PFSK-1 (cell line): Measurements from ENCODE around the gene PLXDC2.

Experiments used
- FOXP2 ChIP-seq: optimal IDR thresholded peaks from 2 replicates; pipeline ENCODE3; 2011; ENCODE audit warnings: borderline replicate concordance, control low read depth, inconsistent platforms; ENCODE audit not compliant: insufficient read depth; ENCODE audit errors: extremely low read length, extremely low read depth
- POLR2AphosphoS5 ChIP-seq: IDR thresholded peaks from 2 replicates; pipeline ENCODE4 v1.6.1; 2012; ENCODE audit warnings: low read depth, mild to moderate bottlenecking, control low read depth, low read length, moderate library complexity
- SIN3A ChIP-seq: IDR thresholded peaks from 2 replicates; pipeline ENCODE4 v1.6.1; 2012; ENCODE audit warnings: mild to moderate bottlenecking, low read length, moderate library complexity, borderline replicate concordance; ENCODE audit not compliant: insufficient read depth
- TF ChIP-seq, protein P1 (sequence below), 2 experiments: IDR thresholded peaks; 2 replicates each; pipeline versions ENCODE4 v1.6.1 to v1.8.0; 2011 to 2012; ENCODE audit warnings: low read depth in 2 of 2, low read length in 2 of 2, control low read depth in 1 of 2, inconsistent platforms in 1 of 2, mild to moderate bottlenecking in 1 of 2, moderate library complexity in 1 of 2; ENCODE audit not compliant: insufficient read depth in 1 of 2

DNA sequence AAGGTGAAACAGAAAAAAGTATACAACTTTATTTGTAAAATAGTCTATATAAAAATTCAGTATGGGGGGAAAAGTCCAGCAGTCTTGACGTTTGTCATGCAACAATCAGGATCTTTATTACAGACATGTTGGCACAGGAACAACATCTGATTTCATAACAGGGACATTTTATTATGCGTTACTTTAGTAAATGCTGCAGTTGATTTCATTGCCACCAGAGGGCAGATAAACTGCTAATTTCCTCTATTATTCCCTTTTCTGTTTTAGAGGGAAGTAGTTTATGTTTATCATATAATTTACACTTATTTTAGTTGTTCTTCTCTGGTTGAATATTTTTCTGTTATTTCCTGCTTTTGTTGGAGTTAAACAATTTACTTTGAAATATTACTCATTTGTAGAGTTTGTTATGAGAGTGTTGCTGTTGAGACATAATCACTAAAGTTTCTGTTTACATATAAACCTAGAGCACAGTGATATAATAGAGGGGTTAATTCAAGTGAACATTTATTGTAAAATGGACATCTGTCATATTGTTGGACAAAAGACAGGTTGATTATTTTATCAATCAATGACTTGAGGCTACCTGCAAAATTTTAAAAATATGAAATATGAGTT is 3.3 kb downstream of the PLXDC2 start:
- TF ChIP-seq FOXP2: no peak
- TF ChIP-seq, protein P1, sequence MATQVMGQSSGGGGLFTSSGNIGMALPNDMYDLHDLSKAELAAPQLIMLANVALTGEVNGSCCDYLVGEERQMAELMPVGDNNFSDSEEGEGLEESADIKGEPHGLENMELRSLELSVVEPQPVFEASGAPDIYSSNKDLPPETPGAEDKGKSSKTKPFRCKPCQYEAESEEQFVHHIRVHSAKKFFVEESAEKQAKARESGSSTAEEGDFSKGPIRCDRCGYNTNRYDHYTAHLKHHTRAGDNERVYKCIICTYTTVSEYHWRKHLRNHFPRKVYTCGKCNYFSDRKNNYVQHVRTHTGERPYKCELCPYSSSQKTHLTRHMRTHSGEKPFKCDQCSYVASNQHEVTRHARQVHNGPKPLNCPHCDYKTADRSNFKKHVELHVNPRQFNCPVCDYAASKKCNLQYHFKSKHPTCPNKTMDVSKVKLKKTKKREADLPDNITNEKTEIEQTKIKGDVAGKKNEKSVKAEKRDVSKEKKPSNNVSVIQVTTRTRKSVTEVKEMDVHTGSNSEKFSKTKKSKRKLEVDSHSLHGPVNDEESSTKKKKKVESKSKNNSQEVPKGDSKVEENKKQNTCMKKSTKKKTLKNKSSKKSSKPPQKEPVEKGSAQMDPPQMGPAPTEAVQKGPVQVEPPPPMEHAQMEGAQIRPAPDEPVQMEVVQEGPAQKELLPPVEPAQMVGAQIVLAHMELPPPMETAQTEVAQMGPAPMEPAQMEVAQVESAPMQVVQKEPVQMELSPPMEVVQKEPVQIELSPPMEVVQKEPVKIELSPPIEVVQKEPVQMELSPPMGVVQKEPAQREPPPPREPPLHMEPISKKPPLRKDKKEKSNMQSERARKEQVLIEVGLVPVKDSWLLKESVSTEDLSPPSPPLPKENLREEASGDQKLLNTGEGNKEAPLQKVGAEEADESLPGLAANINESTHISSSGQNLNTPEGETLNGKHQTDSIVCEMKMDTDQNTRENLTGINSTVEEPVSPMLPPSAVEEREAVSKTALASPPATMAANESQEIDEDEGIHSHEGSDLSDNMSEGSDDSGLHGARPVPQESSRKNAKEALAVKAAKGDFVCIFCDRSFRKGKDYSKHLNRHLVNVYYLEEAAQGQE (IDR thresholded peaks at IDR 0.05; ENCODE audit: insufficient read depth in 1 of 2, low read depth in 2 of 2, low read length in 2 of 2): no peak
- TF ChIP-seq POLR2AphosphoS5: no peak
- TF ChIP-seq SIN3A: no peak
